Ascending aorta (tissue), 2 donors: ENCODE results near the gene HECW1. TPM values are rescaled to one million over a fixed set of nuclear protein-coding genes. Genes with fewer than 3 reads are reported as not detected.

Experiments
- DNase-seq, 2 donors: peaks; one replicate each; pipeline ENCODE4 v3.0.0-alpha.2; 2019; ENCODE audit warnings: low spot score in 2 of 2
- H3K27ac ChIP-seq, 2 donors: fragments of 200-600 bp; sonication (generic); one replicate each; pipeline ENCODE4 v1.5.1; 2016 to 2017; ENCODE audit warnings: mild to moderate bottlenecking in 1 of 2
- H3K27me3 ChIP-seq: fragments of 200-600 bp; sonication (generic); one replicate; pipeline ENCODE4 v1.5.1; 2017
- H3K36me3 ChIP-seq, 2 donors: fragments of 200-600 bp; sonication (generic); one replicate each; pipeline ENCODE4 v1.5.1; 2016
- H3K4me1 ChIP-seq, 2 donors: fragments of 200-600 bp; sonication (generic); one replicate each; pipeline ENCODE4 v1.5.1; 2016 to 2017; ENCODE audit warnings: mild to moderate bottlenecking in 1 of 2
- H3K4me3 ChIP-seq, 2 donors: fragments of 200-600 bp; sonication (generic); one replicate each; pipeline ENCODE4 v1.5.1; 2016 to 2017; ENCODE audit warnings: mild to moderate bottlenecking in 1 of 2
- H3K9me3 ChIP-seq, 2 donors: fragments of 200-600 bp; sonication (generic); one replicate each; pipeline ENCODE4 v1.5.1; 2016
- intact Hi-C: fragments of 100-400 bp; cut with DNase I; formaldehyde crosslinking; loops from one replicate; pipeline ENCODE4 v1.15.1; 2023
- total RNA-seq: library from RNA; depleted of rRNA; stranded (reverse); fragments of >200 nt; gene quantifications from one replicate; pipeline ENCODE4 v1.1.0, GENCODE V29; 2016
- TF ChIP-seq, protein P1 (sequence below), 3 experiments: fragments of 200-600 bp in 2 of 3; fragments of 450-650 bp in 1 of 3; sonication (generic) in 2 of 3; IDR thresholded peaks; one replicate each; pipeline ENCODE4 v1.5.1; 2016 to 2019; ENCODE audit warnings: antibody characterized with exemption in 3 of 3, mild to moderate bottlenecking in 1 of 3, moderate library complexity in 1 of 3

Gene HECW1
- total RNA-seq, 1 donor from 2014 or later: not detected

DNA sequence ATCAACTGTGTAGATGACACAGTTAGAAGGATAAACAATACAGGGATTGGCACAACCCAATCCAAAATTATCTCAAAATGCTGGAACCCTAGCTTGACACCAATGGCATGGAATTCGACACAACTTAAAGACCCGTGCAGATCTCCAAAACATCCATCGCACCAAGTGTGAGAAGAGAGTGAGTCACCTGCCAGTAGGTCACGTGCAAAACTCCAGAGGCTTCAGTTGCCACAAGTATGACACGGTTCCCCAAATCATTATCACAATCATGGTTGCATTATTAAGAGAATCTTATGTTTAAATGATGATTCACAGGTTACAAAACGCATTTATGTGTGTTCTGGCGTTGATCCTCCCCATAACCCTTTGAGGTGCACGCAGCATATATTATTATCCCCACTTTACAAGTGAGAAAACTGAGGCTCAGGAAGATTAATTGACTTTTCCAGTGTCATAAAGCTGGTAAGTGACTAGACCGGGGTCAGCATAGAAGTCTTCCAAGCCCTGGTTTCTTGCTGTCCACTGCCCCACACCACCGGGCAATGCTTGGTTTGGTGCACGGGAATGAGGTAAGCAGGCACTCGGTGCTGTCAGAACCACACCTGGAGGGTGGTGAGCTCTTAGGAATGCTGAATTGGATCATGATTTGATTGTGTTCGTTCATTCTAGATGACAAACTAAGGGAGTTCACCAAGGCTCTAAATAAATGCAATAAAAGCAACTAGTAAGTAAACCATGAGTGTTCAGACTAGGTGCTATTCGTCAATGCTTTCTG lies 446.9 kb downstream of the HECW1 start:
- TF ChIP-seq, protein P1, sequence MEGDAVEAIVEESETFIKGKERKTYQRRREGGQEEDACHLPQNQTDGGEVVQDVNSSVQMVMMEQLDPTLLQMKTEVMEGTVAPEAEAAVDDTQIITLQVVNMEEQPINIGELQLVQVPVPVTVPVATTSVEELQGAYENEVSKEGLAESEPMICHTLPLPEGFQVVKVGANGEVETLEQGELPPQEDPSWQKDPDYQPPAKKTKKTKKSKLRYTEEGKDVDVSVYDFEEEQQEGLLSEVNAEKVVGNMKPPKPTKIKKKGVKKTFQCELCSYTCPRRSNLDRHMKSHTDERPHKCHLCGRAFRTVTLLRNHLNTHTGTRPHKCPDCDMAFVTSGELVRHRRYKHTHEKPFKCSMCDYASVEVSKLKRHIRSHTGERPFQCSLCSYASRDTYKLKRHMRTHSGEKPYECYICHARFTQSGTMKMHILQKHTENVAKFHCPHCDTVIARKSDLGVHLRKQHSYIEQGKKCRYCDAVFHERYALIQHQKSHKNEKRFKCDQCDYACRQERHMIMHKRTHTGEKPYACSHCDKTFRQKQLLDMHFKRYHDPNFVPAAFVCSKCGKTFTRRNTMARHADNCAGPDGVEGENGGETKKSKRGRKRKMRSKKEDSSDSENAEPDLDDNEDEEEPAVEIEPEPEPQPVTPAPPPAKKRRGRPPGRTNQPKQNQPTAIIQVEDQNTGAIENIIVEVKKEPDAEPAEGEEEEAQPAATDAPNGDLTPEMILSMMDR (IDR thresholded peaks at IDR 0.05): no peak
- no peaks in the 10 kb centered on the region for H3K36me3 ChIP-seq
- H3K27me3 ChIP-seq: no peaks in the 10 kb centered on the region
- no peaks in the 10 kb centered on the region for H3K4me1 ChIP-seq
- intact Hi-C loops: no loop called here
- H3K4me3 ChIP-seq: no peak overlapping the region
- no peak for DNase-seq
- no peaks in the 10 kb centered on the region for H3K9me3 ChIP-seq
- no peak overlapping the region for H3K27ac ChIP-seq

DNA sequence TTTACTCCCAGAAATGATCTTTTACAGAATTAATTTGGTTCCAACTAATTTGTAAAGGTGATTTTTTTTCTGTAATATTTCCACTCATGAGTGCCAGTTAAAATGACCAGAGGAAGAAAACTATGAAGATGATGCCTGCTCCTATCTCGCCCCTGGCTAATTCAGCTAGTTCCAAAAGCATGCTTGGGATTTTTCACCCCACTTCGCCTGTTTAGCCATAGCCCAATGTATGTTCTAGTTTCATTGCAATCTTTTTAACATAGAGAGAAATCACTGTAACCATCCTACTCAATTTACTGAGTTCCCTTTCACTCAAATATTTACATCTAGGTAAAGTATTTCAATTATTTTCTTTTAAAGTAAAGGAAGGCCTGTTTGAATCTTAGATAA lies 447.5 kb downstream of the HECW1 start:
- TF ChIP-seq, protein P1 (IDR thresholded peaks at IDR 0.05): no peak
- intact Hi-C loops: no loop called here

DNA sequence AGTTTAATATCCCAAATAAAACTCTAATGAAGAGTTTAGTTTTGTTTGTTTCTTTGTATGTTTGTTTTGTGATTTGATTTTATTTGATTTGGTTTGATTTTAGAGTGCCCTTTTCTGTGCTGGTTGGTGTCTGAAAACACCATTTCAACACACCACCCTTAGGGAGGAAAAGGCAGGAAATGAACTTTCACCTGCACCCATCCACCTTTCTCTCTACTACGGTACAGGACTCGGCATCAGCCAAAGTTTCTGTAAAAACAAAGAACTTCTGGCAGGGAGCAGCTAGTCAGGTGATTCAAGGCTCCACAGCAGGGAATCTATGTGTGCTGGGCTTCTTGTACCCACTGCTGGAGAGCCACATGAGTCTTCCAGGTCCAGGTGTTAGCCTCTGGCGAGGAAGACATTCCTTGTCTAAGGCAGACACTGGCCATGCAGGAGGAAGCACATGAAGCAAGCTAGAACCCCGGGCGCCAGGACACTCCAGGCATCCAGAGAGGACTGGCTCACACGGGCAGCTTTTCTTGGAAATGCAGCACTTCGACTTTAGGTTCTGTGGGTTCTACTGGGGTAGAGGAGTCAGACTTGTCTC lies 448.4 kb downstream of the HECW1 start:
- Histone ChIP-seq H3K4me3 (no peak overlapping the region), H3K36me3 (no peaks in the 10 kb centered on the region), H3K9me3 (no peaks in the 10 kb centered on the region), H3K27ac (no peak overlapping the region), H3K27me3 (no peaks in the 10 kb centered on the region), H3K4me1 (no peaks in the 10 kb centered on the region)
- DNase-seq: no peak
- TF ChIP-seq, protein P1 (IDR thresholded peaks at IDR 0.05): no peak
- intact Hi-C loops: no loop called here

More for the DNA sequence above, 447.5 kb downstream of the HECW1 start:
- Histone ChIP-seq H3K36me3 (no peaks in the 10 kb centered on the region), H3K4me1 (no peaks in the 10 kb centered on the region), H3K4me3 (no peak overlapping the region), H3K27ac (no peak overlapping the region), H3K27me3 (no peaks in the 10 kb centered on the region), H3K9me3 (no peaks in the 10 kb centered on the region)
- no peak for DNase-seq

DNA sequence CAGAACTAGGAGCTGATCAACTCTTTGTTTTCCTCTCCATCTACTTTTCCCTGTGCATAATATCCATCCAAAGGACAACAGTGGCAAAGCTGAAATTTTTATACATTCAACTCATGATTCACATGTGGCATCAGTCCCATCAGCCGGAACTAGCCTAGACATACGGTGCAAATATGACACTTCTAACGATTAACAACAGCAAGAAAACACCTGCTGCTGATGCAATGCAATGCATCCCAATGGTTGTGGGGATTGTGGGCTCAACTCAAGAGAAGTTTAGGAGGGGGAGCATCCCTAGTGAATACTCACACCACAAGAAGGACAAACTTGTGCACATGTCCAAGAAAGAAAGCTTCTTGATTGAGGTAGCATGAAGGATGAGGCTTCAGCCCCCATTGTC lies 449.9 kb downstream of the HECW1 start:
- intact Hi-C loops: no loop called here
- Histone ChIP-seq H3K4me3 (no peak overlapping the region), H3K27ac (no peak overlapping the region), H3K4me1 (no peaks in the 10 kb centered on the region), H3K27me3 (no peaks in the 10 kb centered on the region), H3K36me3 (no peaks in the 10 kb centered on the region), H3K9me3 (no peaks in the 10 kb centered on the region)
- TF ChIP-seq, protein P1 (IDR thresholded peaks at IDR 0.05): no peak
- DNase-seq: no peak

DNA sequence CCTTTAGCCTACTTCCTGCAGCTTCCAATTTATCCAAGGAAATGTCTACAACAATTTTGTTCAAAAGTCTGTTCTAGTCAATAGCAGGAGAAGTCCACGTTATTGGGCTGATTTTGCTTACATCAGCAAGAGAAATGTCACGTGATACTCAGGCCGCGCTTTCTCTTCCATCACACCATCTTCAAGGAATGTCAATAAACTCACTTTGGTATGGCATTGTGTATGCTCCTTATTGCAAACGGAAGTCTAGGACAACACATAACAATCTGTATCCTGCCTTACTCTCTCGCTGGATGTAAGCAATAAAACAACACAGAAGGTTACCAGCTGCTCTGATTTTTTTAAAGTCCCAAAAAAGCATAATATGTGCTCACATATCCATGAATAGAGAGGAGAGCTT lies 453.3 kb downstream of the HECW1 start:
- no peak overlapping the region for H3K27ac ChIP-seq
- DNase-seq: no peak
- H3K27me3 ChIP-seq: no peaks in the 10 kb centered on the region
- intact Hi-C loops: no loop called here
- no peaks in the 10 kb centered on the region for H3K36me3 ChIP-seq
- H3K9me3 ChIP-seq: no peaks in the 10 kb centered on the region
- TF ChIP-seq, protein P1 (IDR thresholded peaks at IDR 0.05): no peak
- H3K4me3 ChIP-seq: no peak overlapping the region
- H3K4me1 ChIP-seq: no peaks in the 10 kb centered on the region
